Bronchial smooth muscle cell (primary cell): ENCODE results near the gene MARS2. TPM values are rescaled to one million over a fixed set of nuclear protein-coding genes. Genes with fewer than 3 reads are reported as not detected.

ENCODE experiments used
- total RNA-seq: library from RNA; depleted of rRNA; stranded (reverse); fragments of >200 nt; gene quantifications from 2 replicates; pipeline ENCODE4 v1.2.1, GENCODE V29; 2014

MARS2 gene
- total RNA-seq: 1.1 and 1.2 TPM in 2 replicates

GRCh38 chr2:197705121-197705911, at the start of gene MARS2:
TSS of gene MARS2 (plus strand) at chr2:197705369. CDS start at chr2:197705406, 37 bp downstream.

GRCh38 chr2:197675246-197675645, 29.9 kb upstream of the MARS2 start, which contains the start of gene RFTN2:
TSS of gene RFTN2 (minus strand) at chr2:197675587. CDS start at chr2:197675458, 129 bp downstream.

Other genes with a start within 250 kb of the MARS2 start
- gene HSPD1, start 205.5 kb upstream of the MARS2 start, total RNA-seq: 149 and 159 TPM in 2 replicates
- 55.6 and 102 TPM in 2 replicates for gene HSPE1, start 205.0 kb upstream of the MARS2 start, total RNA-seq
- gene MOB4, start 189.3 kb upstream of the MARS2 start, total RNA-seq: 18.9 and 19.8 TPM in 2 replicates
- gene RFTN2, start 29.8 kb upstream of the MARS2 start, total RNA-seq: 3.6 and 15.1 TPM in 2 replicates
- gene BOLL, start 80.0 kb downstream of the MARS2 start, total RNA-seq: not detected in 2 replicates
- 0.60 and 3.0 TPM in 2 replicates for gene PLCL1, start 99.2 kb downstream of the MARS2 start, total RNA-seq